Heart left ventricle (tissue), 16 donors: ENCODE data around the gene GPR37. TPM values are rescaled to one million over a fixed set of nuclear protein-coding genes. Genes with fewer than 3 reads are reported as not detected.

Source experiments
- ATAC-seq, 4 donors: fragments of 200-7000 bp; cut with Tn5 transposase; one replicate each; pipeline ENCODE4 v1.9.1; 2020 to 2022; ENCODE audit warnings: moderate library complexity in 4 of 4, mild to moderate bottlenecking in 3 of 4, moderate number of reproducible peaks in 1 of 4
- DNase-seq, 5 donors: peaks; one replicate each; pipeline ENCODE4 v3.0.0-alpha.2; 2020
- H3K27ac ChIP-seq, 12 donors: fragments of 200-600 bp; sonication (generic) in 4 of 12; one replicate each; pipeline versions ENCODE4 v1.5.0 to v1.8.0; 2016 to 2022; ENCODE audit warnings: mild to moderate bottlenecking in 2 of 12
- H3K27me3 ChIP-seq, 9 donors: fragments of 200-600 bp; sonication (generic) in 2 of 9; one replicate each; pipeline versions ENCODE4 v1.5.1 to v1.8.0; 2016 to 2022; ENCODE audit warnings: mild to moderate bottlenecking in 3 of 9
- H3K36me3 ChIP-seq, 9 donors: fragments of 200-600 bp; sonication (generic) in 2 of 9; one replicate each; pipeline versions ENCODE4 v1.5.0 to v1.8.0; 2018 to 2022; ENCODE audit warnings: mild to moderate bottlenecking in 2 of 9
- H3K4me1 ChIP-seq, 12 donors: fragments of 200-600 bp; sonication (generic) in 4 of 12; one replicate each; pipeline versions ENCODE4 v1.5.0 to v1.8.0; 2016 to 2022; ENCODE audit warnings: mild to moderate bottlenecking in 3 of 12
- H3K4me3 ChIP-seq, 12 donors: fragments of 200-600 bp; sonication (generic) in 4 of 12; one replicate each; pipeline versions ENCODE4 v1.5.0 to v1.8.0; 2017 to 2022; ENCODE audit warnings: mild to moderate bottlenecking in 9 of 12, moderate library complexity in 4 of 12
- H3K9me3 ChIP-seq, 12 donors: fragments of 200-600 bp; sonication (generic) in 4 of 12; one replicate each; pipeline versions ENCODE4 v1.5.0 to v1.8.0; 2016 to 2022; ENCODE audit warnings: mild to moderate bottlenecking in 1 of 12
- POLR2A ChIP-seq, 2 donors: fragments of 450-650 bp; IDR thresholded peaks; one replicate each; pipeline ENCODE4 v1.6.1; 2017; ENCODE audit warnings: antibody characterized with exemption in 2 of 2, mild to moderate bottlenecking in 2 of 2, moderate library complexity in 2 of 2
- WGBS, 4 donors: extraction: QIAGEN DNeasy Blood & Tissue Kit in 2 of 4; methylation state at CpG; one replicate each; pipeline versions ENCODE4 v1.1.5 to v1.1.7; 2013 to 2018; 5-methylcytosine and 5-hydroxymethylcytosine counted together
- intact Hi-C, 10 donors: fragments of 100-400 bp; cut with DNase I; formaldehyde crosslinking; loops; one replicate each; pipeline versions ENCODE4 v1.11.1 to v1.14.2; 2022
- polyA plus RNA-seq, 2 donors: library from polyadenylated mRNA; stranded (reverse); fragments of 200-250 nt; gene quantifications; one replicate each; pipeline ENCODE4 v1.2.3, GENCODE V29; 2013
- total RNA-seq, 9 donors: library from RNA; depleted of rRNA in 2 of 9; stranded (reverse); fragments of >200 nt in 2 of 9; fragmentation: NEBNext Ultra II Directional in 3 of 9; extraction: Animal tissue kit (Norgen Biotek cat#: 25700) in 3 of 9; gene quantifications; one replicate each; pipeline versions ENCODE4 v1.1.0 to v1.2.4, GENCODE V29; 2016 to 2023
- TF ChIP-seq, protein P1 (sequence below), 12 donors: fragments of 200-600 bp; sonication (generic) in 4 of 12; IDR thresholded peaks; one replicate each; pipeline versions ENCODE4 v1.5.0 to v1.8.0; 2018 to 2022; ENCODE audit warnings: antibody characterized with exemption in 12 of 12, mild to moderate bottlenecking in 5 of 12
- donor health status: ischemic (EF 13 %, LVEDD 7.1; RV severe dilation, severe dysfunction).
- donor health status: healthy with polysubstance abuse.
- donor health status: DM: no; HTN: yes; CAD: no.
- donor health status: DM: no; HTN: no; CAD: no.
- donor health status: ischemic (EF 25% LVEDD 6.9; RV normal size, moderate dysfunction).
- donor health status: ischemic (EF 25% LVEDD 5.7; RV mildly dilated, moderate dysfunction).
- donor health status: healthy.
- donor health status: DM: yes; HTN: yes; CAD: no.
- donor health status: ischemic (EF 35%, LVEDD 5.7; RV mildly dilated, moderate dysfunction).
- donor health status: nonischemic (EF 11% LVEDD 7.7; RV severe dilation, severe dysfunction).
- donor health status: DM: yes; HTN: yes; CAD: no.
- donor health status: PGD.
- donor health status: ischemic (EF 29% LVEDD 5.4; RV normal size, mild dysfunction).
- donor health status: nonischemic (EF 23%, LVEDD 6.1; RV moderate dilation, normal function).

The GPR37 gene
- total and polyA plus RNA-seq, 11 donors: 0.01 to 0.48 (median 0.25) TPM; not detected in 8

- peaks cover 0 to 17% (median 0%) of the 10 kb centered on the region in 9 donors for H3K27me3 ChIP-seq
- ATAC-seq (no peak), DNase-seq (no peak)
- TF ChIP-seq, protein P1, sequence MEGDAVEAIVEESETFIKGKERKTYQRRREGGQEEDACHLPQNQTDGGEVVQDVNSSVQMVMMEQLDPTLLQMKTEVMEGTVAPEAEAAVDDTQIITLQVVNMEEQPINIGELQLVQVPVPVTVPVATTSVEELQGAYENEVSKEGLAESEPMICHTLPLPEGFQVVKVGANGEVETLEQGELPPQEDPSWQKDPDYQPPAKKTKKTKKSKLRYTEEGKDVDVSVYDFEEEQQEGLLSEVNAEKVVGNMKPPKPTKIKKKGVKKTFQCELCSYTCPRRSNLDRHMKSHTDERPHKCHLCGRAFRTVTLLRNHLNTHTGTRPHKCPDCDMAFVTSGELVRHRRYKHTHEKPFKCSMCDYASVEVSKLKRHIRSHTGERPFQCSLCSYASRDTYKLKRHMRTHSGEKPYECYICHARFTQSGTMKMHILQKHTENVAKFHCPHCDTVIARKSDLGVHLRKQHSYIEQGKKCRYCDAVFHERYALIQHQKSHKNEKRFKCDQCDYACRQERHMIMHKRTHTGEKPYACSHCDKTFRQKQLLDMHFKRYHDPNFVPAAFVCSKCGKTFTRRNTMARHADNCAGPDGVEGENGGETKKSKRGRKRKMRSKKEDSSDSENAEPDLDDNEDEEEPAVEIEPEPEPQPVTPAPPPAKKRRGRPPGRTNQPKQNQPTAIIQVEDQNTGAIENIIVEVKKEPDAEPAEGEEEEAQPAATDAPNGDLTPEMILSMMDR (IDR thresholded peaks at IDR 0.05): no peak
- no peak for TF ChIP-seq POLR2A (IDR thresholded peaks at IDR 0.05)
- H3K4me1 ChIP-seq: no peaks in the 10 kb centered on the region
- no peaks in the 10 kb centered on the region for H3K36me3 ChIP-seq
- WGBS, 4 donors: 82 to 90% (median 88%) methylated on average over 4 of the region's 4 CpGs
- intact Hi-C loops: no loop called here
- H3K27ac ChIP-seq: no peak overlapping the region
- H3K9me3 ChIP-seq: no peaks in the 10 kb centered on the region
- no peak overlapping the region for H3K4me3 ChIP-seq
Observed at GRCh38 chr7:124773938-124774337, 8.3 kb upstream of the GPR37 start.

- TF ChIP-seq, protein P1 (IDR thresholded peaks at IDR 0.05): no peak
- TF ChIP-seq POLR2A (IDR thresholded peaks at IDR 0.05): no peak
- DNase-seq: no peak
- H3K9me3 ChIP-seq: no peaks in the 10 kb centered on the region
Observed at GRCh38 chr7:124773339-124773738, 7.7 kb upstream of the GPR37 start.

DNA sequence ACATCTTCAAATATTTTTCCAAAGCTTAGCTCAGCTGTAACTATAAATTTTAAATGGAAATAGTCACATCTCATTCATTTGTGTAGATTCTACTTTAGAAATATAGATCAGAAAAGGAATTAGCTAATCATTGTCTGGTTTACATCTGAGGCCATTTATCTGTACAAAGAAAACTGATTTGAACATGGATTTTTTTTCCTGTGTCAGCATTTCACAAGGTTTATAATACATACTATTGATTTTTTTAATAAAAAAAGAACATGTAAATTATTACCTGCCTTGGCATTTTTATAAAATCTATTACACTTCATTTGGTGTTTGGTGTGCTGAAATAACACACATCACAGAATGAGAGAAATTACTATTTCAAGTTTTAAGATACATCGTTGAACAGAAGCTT is 3.5 kb upstream of the GPR37 start:
- TF ChIP-seq, protein P1 (IDR thresholded peaks at IDR 0.05): no peak
- TF ChIP-seq POLR2A (IDR thresholded peaks at IDR 0.05): no peak
- ATAC-seq: no peak

More at GRCh38 chr7:124773339-124773738, 7.7 kb upstream of the GPR37 start:
- Histone ChIP-seq H3K27me3 (peaks cover 0 to 17% (median 0%) of the 10 kb centered on the region in 9 donors), H3K4me3 (no peak overlapping the region), H3K27ac (no peak overlapping the region), H3K4me1 (no peaks in the 10 kb centered on the region), H3K36me3 (no peaks in the 10 kb centered on the region)
- 84 to 86% (median 85%) methylated on average over 3 of the region's 3 CpGs for WGBS, 4 donors
- intact Hi-C loops: no loop called here
- ATAC-seq: no peak

GRCh38 chr7:124768525-124768924 is 2.9 kb upstream of the GPR37 start:
- no peaks in the 10 kb centered on the region for H3K36me3 ChIP-seq
- no peak overlapping the region for H3K4me3 ChIP-seq
- intact Hi-C loops: loop anchor here in 1 of 10 donors (5.0 kb wide), 1 partner anchor 591 kb away; no protein-coding TSS in a partner anchor
- no peak for DNase-seq
- 69 to 86% (median 76%) methylated on average over 1 of the region's 1 CpG for WGBS, 4 donors
- H3K9me3 ChIP-seq: no peaks in the 10 kb centered on the region
- H3K27ac ChIP-seq: no peak overlapping the region
- TF ChIP-seq, protein P1 (IDR thresholded peaks at IDR 0.05): no peak
- no peak for TF ChIP-seq POLR2A (IDR thresholded peaks at IDR 0.05)
- ATAC-seq: no peak
- peaks cover 20 to 34% (median 26%) of the 10 kb centered on the region in 9 donors for H3K27me3 ChIP-seq
- H3K4me1 ChIP-seq: peaks cover 0 to 24% (median 5%) of the 10 kb centered on the region in 12 donors

More for the DNA sequence above, 3.5 kb upstream of the GPR37 start:
- no peaks in the 10 kb centered on the region for H3K36me3 ChIP-seq
- WGBS, 4 donors: 87 to 92% (median 90%) methylated on average over 1 of the region's 1 CpG
- peaks cover 14 to 30% (median 21%) of the 10 kb centered on the region in 9 donors for H3K27me3 ChIP-seq
- DNase-seq: no peak
- peaks cover 0 to 20% (median 5%) of the 10 kb centered on the region in 12 donors for H3K4me1 ChIP-seq
- intact Hi-C loops: loop anchor here in 1 of 10 donors (5.0 kb wide), 1 partner anchor 592 kb away; no protein-coding TSS in a partner anchor
- H3K4me3 ChIP-seq: no peak overlapping the region
- H3K27ac ChIP-seq: no peak overlapping the region
- H3K9me3 ChIP-seq: no peaks in the 10 kb centered on the region
